ENCODE measurements around the gene TRPC1.
A peak's percentile ranks its signal among the peaks of the same experiment; 100 is the strongest.

The TRPC1 gene

GRCh38 chr3:142817356-142817755, 93.5 kb downstream of the TRPC1 start:
- in situ Hi-C loops (cut with HindIII; ENCODE audit: low pct_ligation_motif_present, low pct_unique_long_range_greater_than_20kb, low sequenced_read_pairs): no loop called here
- no peak for DNase-seq

DNA sequence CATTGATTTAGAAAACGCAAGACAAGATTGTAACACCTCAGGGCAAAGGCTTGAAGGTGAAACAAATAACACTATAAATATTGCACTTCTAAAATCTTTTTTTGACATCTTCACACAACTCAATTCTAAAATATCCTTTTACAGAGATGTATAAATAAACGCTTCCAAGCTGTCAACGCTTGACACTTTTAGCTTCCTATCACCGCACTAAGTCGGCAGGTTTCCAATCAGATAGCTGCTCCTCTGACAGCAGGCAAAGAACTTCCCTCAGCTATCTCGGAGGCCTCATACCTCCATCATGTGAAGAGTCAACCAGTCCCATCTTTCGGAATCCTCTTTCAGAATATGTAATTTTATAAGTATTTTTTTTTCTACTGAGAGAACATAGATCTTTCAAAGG, 94.1 kb downstream of the TRPC1 start:
- in situ Hi-C loops (cut with HindIII; ENCODE audit: low pct_ligation_motif_present, low pct_unique_long_range_greater_than_20kb, low sequenced_read_pairs): no loop called here
- no peak for DNase-seq

DNA sequence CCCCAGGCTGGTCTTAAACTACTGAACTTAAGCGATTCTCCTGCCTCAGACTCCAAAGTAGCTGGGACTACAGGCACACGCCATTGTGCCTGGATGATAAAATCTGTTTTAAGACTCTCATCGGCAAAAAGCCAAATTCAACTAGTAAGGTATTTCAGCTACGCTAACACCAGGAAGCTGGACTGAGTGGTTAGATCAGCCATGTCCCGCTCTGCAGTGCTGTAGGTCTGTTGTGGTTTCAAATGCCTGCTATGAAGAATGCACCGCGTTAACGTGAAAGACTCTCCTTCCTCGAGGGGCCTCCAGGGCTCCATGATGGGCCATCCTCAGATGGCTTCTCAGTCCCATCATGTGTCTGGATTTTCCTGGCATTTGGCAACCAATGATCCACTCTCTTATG, 94.8 kb downstream of the TRPC1 start:
- DNase-seq: no peak
- in situ Hi-C loops (cut with HindIII; ENCODE audit: low pct_ligation_motif_present, low pct_unique_long_range_greater_than_20kb, low sequenced_read_pairs): no loop called here

DNA sequence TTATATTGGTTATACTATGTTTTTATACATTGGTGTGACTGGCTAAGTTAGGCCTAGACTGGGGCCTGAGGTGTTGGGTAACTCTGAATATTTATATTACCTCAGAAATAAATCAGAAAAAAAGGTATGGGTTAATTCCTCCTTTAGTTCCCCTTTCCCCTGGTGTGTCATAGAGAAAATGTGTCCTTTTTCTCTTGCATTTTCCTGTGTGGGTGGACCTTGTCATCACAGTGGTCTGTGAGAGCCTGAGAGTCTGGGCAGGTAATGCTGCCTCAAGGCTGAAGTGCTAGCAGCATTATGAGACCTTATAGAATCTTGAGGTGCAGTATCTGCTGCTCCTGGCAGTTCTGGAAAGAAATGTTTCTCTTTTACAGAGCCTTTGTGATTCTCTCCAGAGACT, 95.3 kb downstream of the TRPC1 start:
- DNase-seq: no peak
- in situ Hi-C loops (cut with HindIII; ENCODE audit: low pct_ligation_motif_present, low pct_unique_long_range_greater_than_20kb, low sequenced_read_pairs): no loop called here

GRCh38 chr3:142828703-142829305, 105.0 kb downstream of the TRPC1 start:
- DNase-seq: peak; percentile 78
- in situ Hi-C loops (cut with HindIII; ENCODE audit: low pct_ligation_motif_present, low pct_unique_long_range_greater_than_20kb, low sequenced_read_pairs): no loop called here

DNA sequence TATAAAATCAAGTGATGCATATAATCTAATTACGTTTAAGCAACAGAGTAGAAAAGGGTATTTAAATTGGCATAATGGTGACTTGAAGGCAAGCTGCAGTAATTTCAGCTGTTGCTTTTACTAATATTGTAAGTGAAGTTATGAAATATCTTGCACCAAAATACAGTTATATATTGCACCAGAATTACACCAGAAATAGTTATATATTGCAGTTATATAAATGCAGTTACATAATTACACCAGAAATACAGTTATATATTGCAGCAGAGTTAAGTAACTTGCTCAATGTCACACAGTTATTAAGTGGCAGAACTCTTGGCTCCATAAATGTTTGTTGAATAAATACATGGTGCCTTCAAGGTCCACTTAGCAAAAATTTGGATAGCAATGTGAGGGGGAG, 113.7 kb downstream of the TRPC1 start:
- DNase-seq: no peak
- in situ Hi-C loops (cut with HindIII; ENCODE audit: low pct_ligation_motif_present, low pct_unique_long_range_greater_than_20kb, low sequenced_read_pairs): no loop called here

- no peak for DNase-seq
- in situ Hi-C loops (cut with HindIII; ENCODE audit: low pct_ligation_motif_present, low pct_unique_long_range_greater_than_20kb, low sequenced_read_pairs): no loop called here
Observed at GRCh38 chr3:142839831-142840230, 116.0 kb downstream of the TRPC1 start.

GRCh38 chr3:142844339-142844977, 120.6 kb downstream of the TRPC1 start:
- peak; percentile 48 for DNase-seq
- in situ Hi-C loops (cut with HindIII; ENCODE audit: low pct_ligation_motif_present, low pct_unique_long_range_greater_than_20kb, low sequenced_read_pairs): no loop called here

DNA sequence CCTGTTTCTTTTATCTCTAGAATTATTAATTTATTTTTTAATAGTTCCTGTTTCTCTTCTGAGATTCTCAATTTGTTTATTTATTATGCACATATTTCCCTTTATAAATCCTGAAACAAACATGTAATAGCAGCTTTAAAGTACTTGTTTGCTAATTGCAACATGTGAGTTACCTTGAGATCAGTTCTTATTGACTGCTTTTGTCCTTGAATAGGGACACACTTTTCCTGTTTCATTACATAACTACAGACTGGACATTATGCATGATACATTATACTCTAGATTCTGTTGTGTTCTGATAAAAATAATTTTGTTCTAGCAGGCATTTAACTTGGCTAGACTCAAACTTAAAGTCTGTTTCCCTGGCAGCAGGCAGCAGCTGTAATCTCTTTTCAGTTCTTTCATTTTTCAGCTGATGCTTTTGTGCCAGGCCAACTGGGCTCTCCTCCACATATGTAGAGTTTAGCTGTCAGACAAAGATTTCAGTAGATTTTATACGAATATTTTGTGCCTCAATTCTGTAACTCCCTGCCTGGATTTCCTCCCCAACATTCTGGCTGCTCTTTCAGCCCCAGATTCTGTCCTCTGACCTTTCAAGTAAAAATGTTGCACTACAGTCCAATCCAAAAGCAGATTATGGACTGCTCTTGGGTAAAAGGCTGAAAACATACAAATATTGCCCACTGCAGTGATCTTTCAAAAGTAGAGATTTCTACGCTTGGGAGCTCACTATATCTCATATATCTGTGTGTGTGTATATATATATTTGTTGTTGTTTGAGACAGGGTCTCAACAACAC, 123.1 kb downstream of the TRPC1 start:
- no peak for DNase-seq
- in situ Hi-C loops (cut with HindIII; ENCODE audit: low pct_ligation_motif_present, low pct_unique_long_range_greater_than_20kb, low sequenced_read_pairs): no loop called here

- no peak for DNase-seq
- in situ Hi-C loops (cut with HindIII; ENCODE audit: low pct_ligation_motif_present, low pct_unique_long_range_greater_than_20kb, low sequenced_read_pairs): no loop called here
Observed at GRCh38 chr3:142849148-142849547, 125.3 kb downstream of the TRPC1 start.

DNA sequence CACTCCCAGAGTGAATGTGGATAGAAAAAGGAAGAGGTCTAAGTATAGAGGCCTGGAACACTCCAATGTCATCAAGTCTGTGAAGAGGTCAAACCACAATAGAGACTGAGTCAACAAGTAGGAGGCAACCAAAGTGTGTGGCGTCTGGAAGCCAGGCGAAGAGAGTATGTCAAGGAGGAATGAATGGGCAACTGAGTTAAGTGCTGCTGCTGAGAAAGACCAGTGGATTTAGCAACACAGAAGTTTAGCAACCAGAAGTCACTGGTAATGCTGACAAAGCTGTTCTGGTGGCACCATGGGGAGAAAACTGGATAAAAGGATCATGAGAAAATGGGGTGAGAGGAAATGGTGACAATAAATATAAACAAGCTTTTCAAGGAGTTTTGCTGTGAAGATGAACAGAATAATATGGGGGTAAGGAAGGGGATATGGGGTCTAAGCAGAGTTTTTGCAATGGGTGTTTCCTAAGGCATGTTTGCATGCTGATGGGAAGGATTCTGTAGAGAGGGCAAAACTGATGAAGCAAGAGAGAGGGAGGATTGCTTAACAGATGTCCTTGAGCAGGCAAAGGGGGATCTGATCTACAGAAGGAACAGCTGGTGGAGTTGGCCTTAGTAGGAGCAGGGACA, 126.7 kb downstream of the TRPC1 start:
- in situ Hi-C loops (cut with HindIII; ENCODE audit: low pct_ligation_motif_present, low pct_unique_long_range_greater_than_20kb, low sequenced_read_pairs): no loop called here
- peak; percentile 88 for DNase-seq

- DNase-seq: no peak
- in situ Hi-C loops (cut with HindIII; ENCODE audit: low pct_ligation_motif_present, low pct_unique_long_range_greater_than_20kb, low sequenced_read_pairs): no loop called here
Observed at GRCh38 chr3:142852009-142852408, 128.2 kb downstream of the TRPC1 start.

DNA sequence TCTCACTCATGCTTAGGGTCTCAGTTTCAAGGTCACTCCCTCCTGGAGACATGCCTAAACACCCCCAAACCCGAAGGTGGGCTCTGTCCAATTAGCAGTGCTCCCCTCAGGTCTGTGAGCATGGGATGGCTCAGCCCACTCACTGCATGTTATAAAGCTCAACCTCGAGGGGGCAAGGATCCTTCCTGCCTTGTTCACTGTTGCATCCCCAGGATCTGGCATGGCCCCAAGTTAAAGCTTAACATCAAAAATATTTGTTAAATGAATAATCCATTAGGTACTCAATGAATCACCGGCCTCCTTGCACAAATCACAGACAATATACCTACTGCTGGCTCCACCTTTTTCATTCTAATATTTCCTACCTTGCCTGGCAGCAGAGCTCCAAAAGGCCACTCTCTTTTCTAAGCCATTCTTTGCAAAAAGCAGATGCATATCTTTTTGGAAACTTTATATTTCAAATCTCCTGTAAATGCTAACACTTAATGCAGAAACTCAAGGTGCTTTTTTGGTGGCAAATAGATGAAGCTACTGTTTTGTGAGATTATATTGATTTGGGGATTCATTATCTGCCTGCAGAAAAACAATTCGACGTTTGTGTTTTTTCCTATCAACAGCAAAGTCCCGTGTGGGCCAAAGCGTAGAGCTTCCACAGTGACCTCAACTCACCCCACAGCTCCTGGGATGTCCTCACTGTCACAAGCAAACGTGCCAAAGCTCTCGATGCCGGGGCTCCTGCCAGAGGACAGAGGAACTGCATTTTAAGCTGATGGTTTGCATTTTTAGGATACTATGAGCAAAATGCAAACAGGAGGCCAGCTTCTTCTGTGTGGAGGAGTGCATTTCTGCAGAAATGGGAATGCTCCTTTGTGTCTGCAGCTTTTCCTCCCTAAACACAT, 129.7 kb downstream of the TRPC1 start:
- in situ Hi-C loops (cut with HindIII; ENCODE audit: low pct_ligation_motif_present, low pct_unique_long_range_greater_than_20kb, low sequenced_read_pairs): no loop called here
- peak; percentile 88 for DNase-seq

GRCh38 chr3:142857056-142857455, 133.2 kb downstream of the TRPC1 start:
- in situ Hi-C loops (cut with HindIII; ENCODE audit: low pct_ligation_motif_present, low pct_unique_long_range_greater_than_20kb, low sequenced_read_pairs): no loop called here
- DNase-seq: peak; percentile 79
